ENCODE results near the gene CALD1.

CALD1 gene

DNA sequence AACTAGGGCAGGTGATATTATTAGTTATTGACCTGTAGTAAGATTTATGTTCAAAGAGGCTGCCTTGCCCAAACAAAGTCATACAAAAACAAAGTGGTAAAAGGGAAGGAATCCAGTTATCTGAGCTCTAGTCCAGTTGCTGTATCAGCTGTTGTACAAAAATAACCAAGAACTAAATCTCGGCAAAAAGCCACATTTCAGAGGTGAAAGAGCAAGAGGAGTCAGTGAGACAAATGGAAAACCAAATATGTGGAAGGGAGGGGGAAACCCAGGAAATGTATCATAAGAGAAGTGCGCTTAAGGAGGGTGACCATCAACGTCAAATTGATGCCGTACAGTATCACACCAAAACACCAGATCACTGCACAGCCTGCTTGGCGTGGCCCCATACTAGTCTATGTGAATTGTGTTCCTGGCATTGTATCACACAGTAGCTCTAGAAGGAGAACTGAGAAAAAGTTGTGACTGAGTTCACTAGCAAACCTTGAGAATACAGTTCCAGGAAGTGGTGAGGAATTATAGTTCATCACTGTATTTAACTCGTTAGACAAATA is 213.3 kb downstream of the CALD1 start:
- H3K4me3 ChIP-seq (ENCODE audit: low read depth, low read length), result no peak overlapping the region
- TF ChIP-seq, protein P1, sequence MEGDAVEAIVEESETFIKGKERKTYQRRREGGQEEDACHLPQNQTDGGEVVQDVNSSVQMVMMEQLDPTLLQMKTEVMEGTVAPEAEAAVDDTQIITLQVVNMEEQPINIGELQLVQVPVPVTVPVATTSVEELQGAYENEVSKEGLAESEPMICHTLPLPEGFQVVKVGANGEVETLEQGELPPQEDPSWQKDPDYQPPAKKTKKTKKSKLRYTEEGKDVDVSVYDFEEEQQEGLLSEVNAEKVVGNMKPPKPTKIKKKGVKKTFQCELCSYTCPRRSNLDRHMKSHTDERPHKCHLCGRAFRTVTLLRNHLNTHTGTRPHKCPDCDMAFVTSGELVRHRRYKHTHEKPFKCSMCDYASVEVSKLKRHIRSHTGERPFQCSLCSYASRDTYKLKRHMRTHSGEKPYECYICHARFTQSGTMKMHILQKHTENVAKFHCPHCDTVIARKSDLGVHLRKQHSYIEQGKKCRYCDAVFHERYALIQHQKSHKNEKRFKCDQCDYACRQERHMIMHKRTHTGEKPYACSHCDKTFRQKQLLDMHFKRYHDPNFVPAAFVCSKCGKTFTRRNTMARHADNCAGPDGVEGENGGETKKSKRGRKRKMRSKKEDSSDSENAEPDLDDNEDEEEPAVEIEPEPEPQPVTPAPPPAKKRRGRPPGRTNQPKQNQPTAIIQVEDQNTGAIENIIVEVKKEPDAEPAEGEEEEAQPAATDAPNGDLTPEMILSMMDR (IDR thresholded peaks at IDR 0.05; ENCODE audit: borderline replicate concordance, insufficient read depth, low read depth, low read length), result no peak

DNA sequence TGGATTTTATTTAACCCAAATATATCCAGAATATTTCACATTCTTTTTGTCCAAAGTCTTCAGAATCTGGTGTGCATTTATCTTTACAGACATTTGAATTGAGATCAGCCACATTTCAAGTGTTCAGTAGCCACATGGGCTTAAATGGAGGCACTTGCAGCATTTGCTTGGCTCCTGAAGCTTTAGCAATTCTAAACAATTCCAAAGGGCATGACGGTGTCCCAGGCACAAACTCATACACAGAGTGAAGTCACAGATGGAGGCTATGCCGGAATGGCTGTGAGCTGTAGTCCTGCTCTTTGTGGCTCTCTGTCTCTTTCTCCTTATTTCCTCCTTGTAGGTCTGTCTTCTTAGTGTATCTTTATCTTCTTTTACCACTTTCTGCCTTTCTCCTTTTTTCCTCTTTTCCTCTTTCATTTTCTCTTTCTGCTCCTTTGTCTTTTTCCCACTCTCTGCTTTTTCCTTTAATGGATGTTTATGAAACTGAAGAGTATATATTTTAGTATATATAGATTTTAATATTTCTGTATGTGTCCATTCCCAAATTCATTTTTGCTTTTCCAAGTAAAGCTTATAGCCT is 214.5 kb downstream of the CALD1 start:
- TF ChIP-seq, protein P1 (IDR thresholded peaks at IDR 0.05; ENCODE audit: borderline replicate concordance, insufficient read depth, low read depth, low read length), result no peak

DNA sequence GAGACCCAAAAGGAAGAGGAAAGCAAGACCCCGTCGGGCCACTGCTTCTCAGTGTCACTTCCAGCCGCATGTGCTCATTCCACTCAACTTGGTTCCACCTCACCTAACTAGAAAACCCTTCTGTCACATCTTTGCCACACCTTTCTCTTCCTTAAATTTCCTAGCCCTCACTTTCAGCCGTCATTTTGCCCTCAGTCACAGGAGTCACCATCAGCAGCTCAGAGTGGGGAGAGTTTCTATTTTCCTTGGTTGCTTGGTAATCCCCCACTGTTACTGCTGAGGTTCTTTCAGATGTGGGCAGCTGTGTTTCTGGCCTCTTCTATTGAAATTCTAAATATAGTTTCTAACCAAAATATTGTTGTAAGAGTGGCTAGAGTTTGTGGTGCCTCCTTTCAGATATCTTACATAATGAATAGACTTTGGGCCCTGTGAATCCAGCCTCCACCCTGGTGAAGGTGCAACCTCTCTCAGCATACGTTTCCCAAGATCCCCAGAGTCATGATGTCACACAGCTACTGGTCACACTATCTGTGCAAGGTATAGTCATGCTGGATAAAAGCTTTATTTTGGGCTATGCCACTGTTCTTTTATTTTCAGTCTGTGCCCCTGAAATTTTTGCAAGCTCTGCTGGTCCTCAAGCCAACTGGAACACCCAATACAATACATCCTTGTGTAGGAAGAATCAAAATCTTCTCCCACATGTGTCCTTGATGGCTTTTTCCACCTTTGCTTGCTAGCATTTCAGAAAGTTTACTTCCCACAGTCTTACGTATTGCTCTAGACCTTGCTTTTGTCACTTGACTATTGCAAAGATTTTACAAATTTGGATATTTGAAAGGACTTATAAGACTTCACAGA is 216.0 kb downstream of the CALD1 start:
- no peak overlapping the region for H3K4me3 ChIP-seq (ENCODE audit: low read depth, low read length)
- TF ChIP-seq, protein P1 (IDR thresholded peaks at IDR 0.05; ENCODE audit: borderline replicate concordance, insufficient read depth, low read depth, low read length), result no peak

More for the DNA sequence above, 214.5 kb downstream of the CALD1 start:
- H3K4me3 ChIP-seq (ENCODE audit: low read depth, low read length), result no peak overlapping the region

DNA sequence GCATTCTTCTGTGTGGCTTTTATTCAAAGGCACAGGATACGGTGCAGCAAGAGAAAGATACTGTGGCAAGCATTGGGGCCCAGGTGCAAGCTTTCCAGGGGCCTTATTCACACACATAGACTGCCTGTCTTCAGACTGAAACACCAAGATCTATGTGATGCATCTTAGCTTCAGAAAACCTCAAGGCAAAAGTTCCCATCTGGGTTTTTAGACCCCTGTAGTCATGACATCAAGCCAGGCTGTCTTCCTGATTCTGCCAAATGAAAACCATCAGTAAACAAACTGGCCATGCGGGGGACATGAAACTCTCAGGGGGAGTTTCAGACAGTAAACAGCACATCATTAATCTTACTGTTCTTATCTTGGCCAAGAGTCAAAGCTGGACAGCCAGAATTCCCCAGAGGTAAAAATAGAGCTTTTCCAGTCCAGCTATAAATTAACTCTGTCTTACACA is 216.7 kb downstream of the CALD1 start:
- TF ChIP-seq, protein P1 (IDR thresholded peaks at IDR 0.05; ENCODE audit: borderline replicate concordance, insufficient read depth, low read depth, low read length), result no peak
- H3K4me3 ChIP-seq (ENCODE audit: low read depth, low read length), result no peak overlapping the region

DNA sequence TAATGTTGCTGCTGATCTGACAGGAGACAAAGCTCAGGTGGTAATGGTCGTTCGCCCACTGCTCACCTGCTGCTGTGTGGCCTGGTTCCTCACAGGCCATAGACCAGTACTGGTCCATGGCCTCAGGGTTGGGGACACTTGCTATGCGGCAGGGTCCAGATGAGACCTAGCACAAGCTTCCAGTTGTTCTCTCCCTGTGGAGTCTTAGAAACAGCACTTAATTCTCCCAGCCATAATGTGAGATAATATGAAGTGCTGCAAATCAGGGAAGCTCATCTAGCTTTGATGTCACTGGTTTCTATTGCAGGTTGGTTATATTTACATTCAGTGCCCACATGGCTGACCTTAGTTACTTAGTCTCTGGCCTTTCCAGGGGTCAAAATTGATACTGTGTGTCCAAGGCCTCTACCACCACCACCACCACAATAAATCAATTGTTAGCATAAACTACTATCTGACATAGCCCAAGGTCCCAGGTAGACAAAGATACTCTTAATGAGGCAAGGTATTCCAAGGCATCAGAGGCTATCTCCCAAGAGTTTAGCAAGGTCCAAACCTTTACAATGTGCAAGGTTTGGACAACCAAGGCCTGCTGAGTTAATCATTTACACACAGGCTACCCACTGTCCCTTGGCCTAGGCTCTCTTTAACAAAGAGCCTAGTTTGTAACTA is 217.9 kb downstream of the CALD1 start:
- TF ChIP-seq, protein P1 (IDR thresholded peaks at IDR 0.05; ENCODE audit: borderline replicate concordance, insufficient read depth, low read depth, low read length), result no peak

DNA sequence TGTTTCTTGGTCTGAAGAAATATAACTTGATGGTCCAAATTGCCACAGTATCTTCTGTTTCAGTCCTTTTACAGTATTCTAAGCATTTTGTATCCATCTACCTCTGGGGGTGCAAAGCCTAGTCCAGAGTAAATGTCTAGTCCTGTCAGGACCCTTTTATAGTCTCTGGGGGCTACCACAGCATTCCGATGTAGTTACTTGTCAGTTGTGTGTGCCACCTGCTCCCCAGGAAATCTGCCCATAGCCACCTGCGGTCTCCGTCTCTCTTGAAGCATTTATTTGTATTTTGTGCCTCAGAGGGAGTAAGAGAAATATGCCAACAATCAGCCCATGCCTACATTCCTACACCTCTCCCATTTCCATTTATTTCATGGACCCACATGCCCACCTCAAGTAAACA is 219.7 kb downstream of the CALD1 start:
- no peak overlapping the region for H3K4me3 ChIP-seq (ENCODE audit: low read depth, low read length)
- TF ChIP-seq, protein P1 (IDR thresholded peaks at IDR 0.05; ENCODE audit: borderline replicate concordance, insufficient read depth, low read depth, low read length), result no peak

More for the DNA sequence above, 217.9 kb downstream of the CALD1 start:
- H3K4me3 ChIP-seq (ENCODE audit: low read depth, low read length), result no peak overlapping the region
